Astrocyte (in vitro differentiated cells and primary cell): Measurements from ENCODE around the gene FMN1. TPM values are rescaled to one million over a fixed set of nuclear protein-coding genes. Genes with fewer than 3 reads are reported as not detected.

Experiments
- DNase-seq: peaks from one replicate; pipeline ENCODE4 v3.0.0-alpha.2; 2010; ENCODE audit warnings: low read depth
- FAIRE-seq: peaks from 2 replicates; lab custom pipeline; 2011; peaks lifted over from hg19 to GRCh38; lab: Jason Lieb, UNC
- H2AFZ ChIP-seq: 2 replicates; pipeline ENCODE4 v1.6.0; 2012; ENCODE audit warnings: low read depth, low read length, inconsistent platforms
- H3K27ac ChIP-seq: 2 replicates; pipeline ENCODE4 v1.5.1; 2011; ENCODE audit warnings: low read depth, low read length, inconsistent platforms
- H3K27me3 ChIP-seq: 2 replicates; pipeline ENCODE4 v1.6.0; 2011; ENCODE audit warnings: low read length, inconsistent platforms; ENCODE audit not compliant: insufficient read depth
- H3K36me3 ChIP-seq: 2 replicates; pipeline ENCODE4 v1.5.1; 2011; ENCODE audit warnings: low read length, inconsistent platforms; ENCODE audit not compliant: insufficient read depth
- H3K4me1 ChIP-seq: 2 replicates; pipeline ENCODE4 v1.5.1; 2011; ENCODE audit warnings: low read length, inconsistent platforms; ENCODE audit not compliant: insufficient read depth
- H3K4me2 ChIP-seq: 2 replicates; pipeline ENCODE4 v1.6.0; 2012; ENCODE audit warnings: low read length, inconsistent platforms
- H3K4me3 ChIP-seq: 2 replicates; pipeline ENCODE4 v1.5.1; 2011; ENCODE audit warnings: low read depth, mild to moderate bottlenecking, low read length, inconsistent platforms; ENCODE audit not compliant: insufficient read depth
- H3K79me2 ChIP-seq: 2 replicates; pipeline ENCODE4 v1.6.0; 2012; ENCODE audit warnings: mild to moderate bottlenecking, low read length, inconsistent platforms; ENCODE audit not compliant: insufficient read depth
- H3K9ac ChIP-seq: 2 replicates; pipeline ENCODE4 v1.6.0; 2012; ENCODE audit warnings: mild to moderate bottlenecking, low read length, inconsistent platforms
- H3K9me3 ChIP-seq: 2 replicates; pipeline ENCODE4 v1.5.1; 2012; ENCODE audit warnings: low read depth, mild to moderate bottlenecking, low read length, inconsistent platforms; ENCODE audit not compliant: insufficient read depth
- H4K20me1 ChIP-seq: 2 replicates; pipeline ENCODE4 v1.6.0; 2012; ENCODE audit warnings: low read length, inconsistent platforms; ENCODE audit not compliant: insufficient read depth
- H3K27ac Mint-ChIP-seq: one replicate; pipeline ENCODE4 v1.8.0; 2021; ENCODE audit warnings: mild to moderate bottlenecking, mixed read lengths; ENCODE audit not compliant: unreplicated experiment
- H3K27me3 Mint-ChIP-seq: one replicate; pipeline ENCODE4 v1.8.0; 2021; ENCODE audit warnings: low read depth, mixed read lengths; ENCODE audit not compliant: unreplicated experiment
- H3K36me3 Mint-ChIP-seq: one replicate; pipeline ENCODE4 v1.8.0; 2021; ENCODE audit warnings: low read depth, mixed read lengths; ENCODE audit not compliant: unreplicated experiment
- H3K4me1 Mint-ChIP-seq: one replicate; pipeline ENCODE4 v1.8.0; 2021; ENCODE audit warnings: low read depth, mixed read lengths; ENCODE audit not compliant: unreplicated experiment
- H3K4me3 Mint-ChIP-seq: one replicate; pipeline ENCODE4 v1.8.0; 2021; ENCODE audit warnings: mild to moderate bottlenecking, moderate library complexity, mixed read lengths; ENCODE audit not compliant: unreplicated experiment
- H3K9me3 Mint-ChIP-seq: one replicate; pipeline ENCODE4 v1.8.0; 2021; ENCODE audit warnings: mild to moderate bottlenecking, mixed read lengths; ENCODE audit not compliant: unreplicated experiment
- CTCF ChIP-seq: IDR thresholded peaks from 2 replicates; pipeline ENCODE4 v1.5.1; 2011; ENCODE audit warnings: low read depth, mild to moderate bottlenecking, inconsistent platforms, low read length, moderate library complexity; ENCODE audit not compliant: insufficient read depth
- EZH2 ChIP-seq: IDR thresholded peaks from 2 replicates; pipeline ENCODE4 v1.6.1; 2012; ENCODE audit warnings: mild to moderate bottlenecking, low read length, inconsistent platforms; ENCODE audit not compliant: insufficient read depth
- total RNA-seq: library from RNA; stranded (reverse); gene quantifications from 2 replicates; pipeline ENCODE4 v1.2.1, GENCODE V29; 2021

FMN1 gene
- total RNA-seq, 1 donor from 2014 or later = 5.3 TPM

GRCh38 chr15:33057845-33058244, 136.7 kb downstream of the FMN1 start:
- H3K36me3 ChIP-seq = no peaks in the 10 kb centered on the region

GRCh38 chr15:33055962-33056361, 138.6 kb downstream of the FMN1 start:
- H3K27ac ChIP-seq = no peak overlapping the region

More at GRCh38 chr15:33057845-33058244, 136.7 kb downstream of the FMN1 start:
- no peaks in the 10 kb centered on the region for H3K9me3 ChIP-seq
- Mint-ChIP-seq H3K27me3 (no peaks in the 10 kb centered on the region), H3K36me3 (peaks cover 2% of the 10 kb centered on the region), H3K4me1 (no peaks in the 10 kb centered on the region), H3K9me3 (no peaks in the 10 kb centered on the region), H3K4me3 (no peak overlapping the region), H3K27ac (no peak overlapping the region)
- H3K27me3 ChIP-seq = no peaks in the 10 kb centered on the region
- no peak overlapping the region for H3K9ac ChIP-seq
- no peak overlapping the region for H3K27ac ChIP-seq
- H3K4me1 ChIP-seq = no peaks in the 10 kb centered on the region
- DNase-seq = no peak
- no peaks in the 10 kb centered on the region for H3K79me2 ChIP-seq
- H3K4me3 ChIP-seq = no peak overlapping the region
- H4K20me1 ChIP-seq = no peaks in the 10 kb centered on the region
- no peak overlapping the region for H3K4me2 ChIP-seq
- no peak overlapping the region for H2AFZ ChIP-seq
- no peak for TF ChIP-seq CTCF
- TF ChIP-seq EZH2 = no peak
- FAIRE-seq = no peak

More at GRCh38 chr15:33055962-33056361, 138.6 kb downstream of the FMN1 start:
- FAIRE-seq (no peak), DNase-seq (no peak)
- no peaks in the 10 kb centered on the region for H3K36me3 ChIP-seq
- Mint-ChIP-seq H3K9me3 (peaks cover 1% of the 10 kb centered on the region), H3K36me3 (peaks cover 10% of the 10 kb centered on the region), H3K4me3 (no peak overlapping the region), H3K27me3 (no peaks in the 10 kb centered on the region), H3K4me1 (no peaks in the 10 kb centered on the region), H3K27ac (no peak overlapping the region)
- TF ChIP-seq EZH2 (no peak), CTCF (no peak)
- no peaks in the 10 kb centered on the region for H4K20me1 ChIP-seq
- no peak overlapping the region for H3K4me2 ChIP-seq
- H3K9me3 ChIP-seq = no peaks in the 10 kb centered on the region
- no peaks in the 10 kb centered on the region for H3K27me3 ChIP-seq
- no peak overlapping the region for H2AFZ ChIP-seq
- H3K4me1 ChIP-seq = no peaks in the 10 kb centered on the region
- no peak overlapping the region for H3K9ac ChIP-seq
- no peaks in the 10 kb centered on the region for H3K79me2 ChIP-seq
- H3K4me3 ChIP-seq = no peak overlapping the region
